ENCODE measurements around the gene AGAP1. TPM values are rescaled to one million over a fixed set of nuclear protein-coding genes. Genes with fewer than 3 reads are reported as not detected.

The AGAP1 gene
- total RNA-seq, 1 experiment from 2014 or later: 23.4 TPM

DNA sequence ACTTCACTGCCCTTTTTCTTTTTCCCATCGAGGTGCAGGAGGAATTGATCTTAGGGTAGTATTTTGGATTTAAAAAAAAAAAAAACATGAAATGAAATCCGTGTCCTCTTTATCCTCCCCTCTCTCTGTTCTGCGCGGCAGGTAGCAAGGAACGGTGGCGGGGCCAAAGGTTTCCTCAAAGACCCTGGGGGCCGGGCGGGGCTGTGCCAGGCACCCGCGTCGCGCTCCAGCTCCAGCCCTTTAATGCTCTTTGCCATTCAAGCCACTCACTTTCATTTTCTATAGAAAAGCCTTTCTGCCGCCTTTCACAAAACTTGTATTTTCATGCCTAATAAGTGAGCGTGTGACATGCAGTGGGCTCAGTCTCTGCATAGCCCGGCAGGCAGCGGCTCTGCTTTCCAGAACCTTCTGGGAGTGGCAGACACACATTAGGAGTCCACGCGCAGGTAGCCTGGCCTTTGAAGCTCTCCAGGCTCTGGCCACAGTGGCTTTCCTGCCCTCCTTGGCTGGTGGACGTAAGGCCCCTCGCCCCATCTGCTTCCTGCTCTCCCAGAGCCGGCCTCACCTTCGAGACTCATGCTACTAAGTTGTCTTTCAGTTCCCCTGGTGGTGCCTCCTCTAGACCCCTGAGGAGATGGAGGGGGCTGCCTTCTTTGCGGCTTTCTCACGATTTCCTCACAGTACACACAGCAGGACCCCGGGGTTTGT, 41.7 kb downstream of the AGAP1 start:
- no peak for DNase-seq (ENCODE audit: low read depth in 1 of 2, low spot score in 2 of 2)
- Histone ChIP-seq H3K9me3 (replicated peaks) (no peaks in the 10 kb centered on the region), H3K36me3 (no peaks in the 10 kb centered on the region), H3K27ac (no peak overlapping the region), H3K27me3 (replicated peaks) (no peaks in the 10 kb centered on the region), H3K4me3 (no peak overlapping the region), H3K4me1 (replicated peaks) (no peaks in the 10 kb centered on the region)

DNA sequence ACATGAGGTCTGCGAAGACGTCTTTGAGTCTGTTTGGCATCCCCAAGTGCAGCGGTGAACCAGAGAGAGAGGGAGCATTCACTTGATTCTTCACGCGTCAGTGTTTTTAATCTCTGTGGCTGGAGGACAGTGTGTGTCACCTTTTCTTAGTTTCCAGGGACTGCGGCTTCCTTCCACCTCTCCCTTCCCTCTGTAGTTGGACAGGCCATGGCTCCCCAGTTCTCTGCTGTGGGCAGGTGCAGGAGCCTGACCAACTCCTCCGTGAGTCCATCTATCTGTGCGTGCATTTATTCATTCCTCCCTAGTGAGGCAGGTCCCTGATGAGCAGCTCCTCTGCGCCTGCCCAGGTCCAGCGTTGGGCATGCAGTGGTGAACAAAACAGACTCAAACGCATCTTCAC, 42.9 kb downstream of the AGAP1 start:
- no peak overlapping the region for H3K27ac ChIP-seq
- no peaks in the 10 kb centered on the region for H3K9me3 ChIP-seq (replicated peaks)
- no peaks in the 10 kb centered on the region for H3K4me1 ChIP-seq (replicated peaks)
- no peaks in the 10 kb centered on the region for H3K27me3 ChIP-seq (replicated peaks)
- no peaks in the 10 kb centered on the region for H3K36me3 ChIP-seq
- H3K4me3 ChIP-seq: no peak overlapping the region
- no peak for DNase-seq (ENCODE audit: low read depth in 1 of 2, low spot score in 2 of 2)

DNA sequence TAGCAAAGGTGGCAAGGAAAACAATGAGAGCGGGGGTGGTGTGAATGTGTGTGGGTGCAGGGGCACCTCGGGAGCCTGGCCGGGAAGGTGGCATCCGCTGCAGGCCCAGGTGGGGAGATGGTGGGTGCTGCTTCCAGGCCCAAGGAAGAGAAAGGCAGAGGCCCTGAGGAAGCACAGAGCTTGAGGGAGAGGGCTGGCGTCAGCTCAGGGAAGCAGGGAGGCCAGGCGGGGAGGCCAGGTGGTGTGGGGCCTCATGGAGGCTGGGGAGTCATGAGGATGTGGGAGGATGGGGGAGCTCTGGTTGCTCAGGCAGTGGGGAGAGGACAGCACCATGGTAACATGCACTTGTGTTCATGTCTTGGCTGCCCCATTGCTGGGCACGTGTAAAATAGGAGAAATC, 43.3 kb downstream of the AGAP1 start:
- Histone ChIP-seq H3K27me3 (replicated peaks) (no peaks in the 10 kb centered on the region), H3K36me3 (no peaks in the 10 kb centered on the region), H3K9me3 (replicated peaks) (no peaks in the 10 kb centered on the region), H3K4me3 (no peak overlapping the region), H3K4me1 (replicated peaks) (no peaks in the 10 kb centered on the region), H3K27ac (no peak overlapping the region)
- no peak for DNase-seq (ENCODE audit: low read depth in 1 of 2, low spot score in 2 of 2)

DNA sequence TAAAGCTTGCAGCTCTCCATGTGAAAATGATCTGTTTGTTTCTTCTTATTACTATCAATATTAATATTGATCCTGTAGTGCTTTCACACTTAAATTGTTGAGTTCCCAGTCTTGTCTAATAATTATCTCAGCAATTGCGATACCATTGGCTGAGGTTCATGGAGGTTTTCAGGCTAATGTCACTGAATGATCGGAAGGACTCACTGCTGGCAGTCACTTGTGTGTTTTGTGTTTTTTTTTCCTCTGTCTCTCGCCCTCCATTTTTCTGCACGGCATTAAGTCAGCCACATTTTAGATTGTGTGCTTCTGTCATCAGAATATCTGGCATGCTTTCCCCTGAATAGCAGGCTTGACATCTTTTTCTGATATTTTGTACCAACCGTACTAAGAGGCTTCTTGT, 43.7 kb downstream of the AGAP1 start:
- DNase-seq (ENCODE audit: low read depth in 1 of 2, low spot score in 2 of 2): no peak
- Histone ChIP-seq H3K36me3 (no peaks in the 10 kb centered on the region), H3K27me3 (replicated peaks) (no peaks in the 10 kb centered on the region), H3K9me3 (replicated peaks) (no peaks in the 10 kb centered on the region), H3K27ac (no peak overlapping the region), H3K4me3 (no peak overlapping the region), H3K4me1 (replicated peaks) (no peaks in the 10 kb centered on the region)

DNA sequence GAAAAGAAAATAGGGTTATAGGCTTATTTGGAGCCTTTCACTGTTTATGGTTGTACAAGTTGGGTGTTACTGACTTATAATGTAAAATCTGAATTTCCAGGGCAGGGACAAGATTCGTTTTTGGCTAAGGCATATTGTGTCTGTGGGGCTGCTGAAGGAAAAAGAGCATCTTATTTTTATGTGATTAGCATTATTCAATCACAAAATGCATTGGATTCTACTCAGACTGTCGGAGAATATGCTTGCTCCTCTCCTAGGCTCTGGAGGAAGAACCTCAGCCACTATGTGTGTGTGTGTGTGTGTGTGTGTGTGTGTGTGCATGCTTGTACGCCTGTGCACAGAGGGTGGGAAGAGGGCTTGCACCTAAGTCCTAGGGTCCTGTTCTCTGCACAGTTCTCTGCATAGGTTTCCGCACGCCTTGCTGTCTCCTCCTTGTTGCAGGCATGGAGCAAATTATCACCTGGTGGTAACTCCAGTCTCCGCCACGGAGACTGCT, 44.3 kb downstream of the AGAP1 start:
- H3K36me3 ChIP-seq: no peaks in the 10 kb centered on the region
- no peaks in the 10 kb centered on the region for H3K27me3 ChIP-seq (replicated peaks)
- H3K27ac ChIP-seq: no peak overlapping the region
- no peak overlapping the region for H3K4me3 ChIP-seq
- H3K9me3 ChIP-seq (replicated peaks): no peaks in the 10 kb centered on the region
- no peak for DNase-seq (ENCODE audit: low read depth in 1 of 2, low spot score in 2 of 2)
- H3K4me1 ChIP-seq (replicated peaks): no peaks in the 10 kb centered on the region

DNA sequence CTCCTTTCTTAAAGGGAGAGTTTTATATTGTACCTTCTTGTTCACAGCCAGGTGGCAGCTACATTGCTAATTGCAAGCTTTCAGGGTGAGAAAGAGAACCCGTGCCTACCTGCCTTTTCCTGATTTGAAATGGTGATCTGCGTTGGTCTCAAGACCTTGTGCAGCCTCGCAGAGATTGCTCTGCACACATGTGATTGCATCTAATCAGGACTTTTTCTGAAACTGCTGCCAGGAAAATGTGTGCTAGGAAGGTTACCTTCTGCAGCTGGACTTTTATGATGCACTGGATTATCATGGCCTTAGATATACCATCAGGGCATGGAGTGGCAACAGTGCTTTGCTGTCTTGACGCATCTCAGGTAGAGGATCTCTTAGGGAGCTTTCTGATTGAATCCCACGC, 45.1 kb downstream of the AGAP1 start:
- Histone ChIP-seq H3K36me3 (no peaks in the 10 kb centered on the region), H3K27me3 (replicated peaks) (no peaks in the 10 kb centered on the region), H3K4me1 (replicated peaks) (no peaks in the 10 kb centered on the region), H3K27ac (no peak overlapping the region), H3K9me3 (replicated peaks) (no peaks in the 10 kb centered on the region), H3K4me3 (no peak overlapping the region)
- no peak for DNase-seq (ENCODE audit: low read depth in 1 of 2, low spot score in 2 of 2)

DNA sequence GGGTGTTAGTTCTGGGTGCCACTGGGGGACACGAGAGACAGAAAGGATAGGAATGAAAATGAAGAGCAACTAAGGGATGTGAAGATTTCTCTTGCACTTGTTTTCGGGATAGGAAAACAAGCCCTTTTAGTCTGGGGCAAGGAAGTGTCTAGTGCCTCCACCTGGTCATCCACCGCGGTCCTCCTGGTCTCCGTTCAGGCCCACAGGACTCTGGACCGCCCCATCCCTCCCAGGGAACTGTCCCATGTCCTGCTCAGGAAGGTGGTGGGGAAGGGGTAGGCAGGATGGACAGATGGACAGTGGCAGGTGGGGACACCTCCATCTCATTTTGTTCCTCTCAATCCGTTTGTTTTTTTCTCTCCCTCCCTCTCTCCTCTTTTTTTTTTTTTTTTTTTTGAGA, 45.9 kb downstream of the AGAP1 start:
- Histone ChIP-seq H3K27me3 (replicated peaks) (no peaks in the 10 kb centered on the region), H3K27ac (no peak overlapping the region), H3K36me3 (no peaks in the 10 kb centered on the region), H3K9me3 (replicated peaks) (no peaks in the 10 kb centered on the region), H3K4me3 (no peak overlapping the region), H3K4me1 (replicated peaks) (no peaks in the 10 kb centered on the region)
- no peak for DNase-seq (ENCODE audit: low read depth in 1 of 2, low spot score in 2 of 2)

DNA sequence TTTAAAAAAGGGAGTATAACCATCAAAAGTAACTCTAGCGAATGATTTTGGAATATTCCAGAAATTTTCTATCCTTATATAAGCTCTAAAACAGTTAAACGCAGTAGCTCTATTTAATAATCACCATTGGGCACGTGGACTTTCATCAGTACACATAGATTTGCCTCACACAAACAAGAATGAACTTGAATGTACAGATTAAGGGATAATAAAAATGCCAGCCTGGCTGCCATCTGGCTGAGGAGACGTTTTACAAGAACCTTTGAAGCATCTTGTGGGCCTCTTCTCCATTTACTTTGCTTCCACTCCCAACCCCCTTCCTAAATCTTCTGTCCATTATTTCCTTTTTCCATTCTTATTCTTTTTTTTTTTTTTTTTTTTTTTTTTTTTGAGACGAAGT, 47.2 kb downstream of the AGAP1 start:
- Histone ChIP-seq H3K36me3 (no peaks in the 10 kb centered on the region), H3K9me3 (replicated peaks) (no peaks in the 10 kb centered on the region), H3K27me3 (replicated peaks) (no peaks in the 10 kb centered on the region), H3K4me1 (replicated peaks) (no peaks in the 10 kb centered on the region), H3K4me3 (no peak overlapping the region), H3K27ac (no peak overlapping the region)
- DNase-seq (ENCODE audit: low read depth in 1 of 2, low spot score in 2 of 2): no peak

DNA sequence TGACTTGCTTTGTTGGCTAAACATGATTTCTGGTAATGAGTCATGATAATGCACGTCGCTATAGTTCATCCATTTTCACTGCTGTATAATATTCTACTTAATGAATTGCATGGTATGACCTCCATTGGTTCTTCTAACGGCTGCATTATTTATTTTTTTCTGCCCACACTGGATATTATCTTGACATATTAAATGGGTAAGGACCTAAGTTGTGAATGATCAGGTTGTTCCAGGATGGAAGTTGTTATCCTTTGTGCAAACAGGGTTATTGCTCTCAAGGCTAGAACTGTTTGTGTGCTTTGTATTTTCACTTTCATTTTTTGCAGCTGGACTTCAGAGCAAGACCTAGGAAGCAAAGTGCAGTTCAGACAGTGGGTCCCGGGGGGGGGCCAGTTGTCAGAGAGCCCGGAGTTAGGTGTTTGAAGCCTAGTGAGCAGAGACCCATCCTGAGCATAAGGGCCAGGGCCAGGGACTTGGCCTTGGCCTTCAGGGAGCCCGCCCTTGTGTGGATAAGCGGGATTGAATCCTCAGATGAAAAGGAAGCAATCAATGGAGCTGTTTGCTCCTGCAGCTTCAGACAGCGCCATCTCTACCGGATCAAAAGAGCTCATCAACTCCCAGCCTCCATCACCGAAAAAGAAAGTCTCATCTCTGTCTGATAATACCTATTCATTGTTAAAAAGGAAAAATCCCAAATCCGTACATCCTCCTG, 48.2 kb downstream of the AGAP1 start:
- Histone ChIP-seq H3K4me3 (no peak overlapping the region), H3K4me1 (replicated peaks) (no peaks in the 10 kb centered on the region), H3K27ac (no peak overlapping the region), H3K36me3 (no peaks in the 10 kb centered on the region), H3K27me3 (replicated peaks) (no peaks in the 10 kb centered on the region), H3K9me3 (replicated peaks) (no peaks in the 10 kb centered on the region)
- DNase-seq (ENCODE audit: low read depth in 1 of 2, low spot score in 2 of 2): no peak

DNA sequence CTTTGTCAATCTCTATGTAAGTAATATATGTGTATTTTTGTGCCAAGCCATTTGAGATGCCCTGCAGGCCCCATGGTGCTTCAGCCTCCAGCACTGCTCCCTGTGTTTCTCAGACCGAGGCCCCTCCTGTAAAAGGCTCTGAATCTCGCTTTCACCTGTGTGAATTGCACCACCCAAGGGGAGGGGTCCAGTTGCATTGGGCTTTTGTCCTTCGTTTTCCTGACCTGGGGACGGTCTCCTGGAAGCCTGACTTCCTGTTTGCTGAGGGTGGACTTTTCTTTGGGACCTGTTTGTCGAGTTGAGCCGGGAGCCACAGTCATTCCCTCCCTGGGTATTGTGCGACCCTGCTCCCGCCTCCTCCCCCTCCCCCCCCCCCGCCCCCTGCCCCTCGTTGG, 48.9 kb downstream of the AGAP1 start:
- Histone ChIP-seq H3K36me3 (no peaks in the 10 kb centered on the region), H3K4me1 (replicated peaks) (no peaks in the 10 kb centered on the region), H3K4me3 (no peak overlapping the region), H3K27ac (no peak overlapping the region), H3K9me3 (replicated peaks) (no peaks in the 10 kb centered on the region), H3K27me3 (replicated peaks) (no peaks in the 10 kb centered on the region)
- DNase-seq (ENCODE audit: low read depth in 1 of 2, low spot score in 2 of 2): no peak

DNA sequence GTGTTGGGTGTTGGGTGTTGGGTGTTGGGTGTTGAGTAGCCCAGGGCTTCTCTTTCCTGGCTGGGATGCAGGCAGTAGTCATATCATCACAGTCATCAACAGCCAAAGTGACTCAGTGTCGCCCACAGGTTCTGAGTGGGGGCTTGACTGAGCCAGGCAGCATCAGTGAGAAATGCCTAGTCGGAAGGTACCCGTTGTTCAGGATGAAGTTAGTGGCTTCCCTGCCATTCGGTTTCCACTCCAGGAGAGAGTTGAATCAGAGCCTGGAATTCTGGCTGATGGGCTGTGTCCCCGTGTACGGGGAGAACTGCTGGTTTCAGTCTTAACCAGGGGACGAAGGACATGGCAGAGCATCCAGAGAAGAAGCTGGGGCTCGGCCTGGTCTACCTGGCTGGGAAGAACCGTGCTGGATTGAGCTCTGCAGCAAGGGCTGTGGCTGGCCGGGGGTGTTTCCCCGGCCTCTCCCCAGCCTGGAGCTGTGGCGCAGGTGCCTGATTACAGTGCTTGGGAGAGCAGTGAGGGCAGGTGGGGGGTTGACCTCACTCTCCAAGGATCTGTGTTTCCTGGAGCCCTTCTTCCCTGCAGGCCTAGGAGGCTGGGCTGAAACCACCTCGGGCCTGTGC, 49.4 kb downstream of the AGAP1 start:
- Histone ChIP-seq H3K27me3 (replicated peaks) (no peaks in the 10 kb centered on the region), H3K36me3 (no peaks in the 10 kb centered on the region), H3K27ac (no peak overlapping the region), H3K4me3 (no peak overlapping the region), H3K4me1 (replicated peaks) (no peaks in the 10 kb centered on the region), H3K9me3 (replicated peaks) (no peaks in the 10 kb centered on the region)
- DNase-seq (ENCODE audit: low read depth in 1 of 2, low spot score in 2 of 2): no peak

DNA sequence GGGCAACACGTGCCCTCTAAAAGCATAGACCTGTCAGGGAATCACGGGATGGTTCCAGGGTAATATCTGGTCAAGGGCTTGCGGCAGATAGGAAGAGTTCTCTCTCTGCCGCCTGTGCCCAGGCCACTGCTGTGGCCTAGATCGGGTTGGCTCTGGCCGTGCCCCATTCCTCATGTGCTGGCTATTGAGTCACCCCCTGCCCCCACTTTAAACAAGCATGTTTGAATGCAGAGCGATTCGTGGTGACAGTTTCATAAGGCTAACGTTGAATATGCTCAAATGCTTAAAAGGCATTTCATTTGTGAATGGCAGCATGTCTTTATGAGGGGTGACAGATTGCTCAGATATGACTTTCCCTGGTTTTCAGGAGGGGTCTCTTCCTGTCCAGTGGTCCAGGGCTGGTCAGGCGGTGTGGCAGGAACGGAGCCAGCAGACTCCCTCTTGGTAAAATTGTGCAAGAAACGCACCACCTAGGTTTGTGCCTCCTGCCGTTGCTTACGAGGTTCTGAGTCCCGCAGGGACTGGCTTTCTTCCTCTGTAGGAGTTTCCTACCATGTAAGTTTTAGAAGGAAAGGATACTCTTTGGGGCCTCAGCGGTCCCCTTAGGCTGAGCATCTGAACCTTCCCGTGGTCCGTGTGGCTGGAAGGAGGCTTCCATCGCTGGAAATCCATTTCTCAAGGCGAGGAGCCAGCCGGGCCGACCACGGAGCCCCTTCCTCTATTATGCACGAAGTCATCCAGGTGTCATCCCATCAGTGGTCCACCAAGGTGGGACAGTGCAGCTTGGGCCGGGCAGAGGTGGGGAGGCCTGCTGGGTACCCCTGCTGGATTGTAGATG, 50.2 kb downstream of the AGAP1 start:
- H3K36me3 ChIP-seq: no peaks in the 10 kb centered on the region
- no peaks in the 10 kb centered on the region for H3K4me1 ChIP-seq (replicated peaks)
- H3K4me3 ChIP-seq: no peak overlapping the region
- no peak for DNase-seq (ENCODE audit: low read depth in 1 of 2, low spot score in 2 of 2)
- H3K27me3 ChIP-seq (replicated peaks): no peaks in the 10 kb centered on the region
- H3K27ac ChIP-seq: no peak overlapping the region
- no peaks in the 10 kb centered on the region for H3K9me3 ChIP-seq (replicated peaks)

DNA sequence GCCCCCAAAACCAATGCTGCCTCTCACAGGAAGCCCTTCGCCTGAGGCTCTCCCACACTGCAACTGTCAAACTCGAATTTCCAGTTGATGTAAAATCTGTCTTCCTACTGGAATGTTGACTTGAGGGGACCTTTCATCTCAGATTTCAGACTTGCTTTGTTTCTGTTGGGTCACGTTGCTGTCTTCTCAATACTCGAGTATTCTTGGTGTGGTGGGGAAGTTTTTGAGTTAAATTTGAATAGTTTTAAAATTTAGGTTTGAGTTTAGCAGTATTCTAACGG, 50.8 kb downstream of the AGAP1 start:
- no peak for DNase-seq (ENCODE audit: low read depth in 1 of 2, low spot score in 2 of 2)
- Histone ChIP-seq H3K36me3 (no peaks in the 10 kb centered on the region), H3K27me3 (replicated peaks) (no peaks in the 10 kb centered on the region), H3K4me3 (no peak overlapping the region), H3K9me3 (replicated peaks) (no peaks in the 10 kb centered on the region), H3K4me1 (replicated peaks) (no peaks in the 10 kb centered on the region), H3K27ac (no peak overlapping the region)
